H1 (cell line): ENCODE measurements around the gene BMF. TPM values are rescaled to one million over a fixed set of nuclear protein-coding genes. Genes with fewer than 3 reads are reported as not detected.

ENCODE experiments used
- CTCF ChIA-PET: fragments of 300-600 bp; sonication (Branson Sonifier 250); formaldehyde crosslinking; loops from one replicate; lab custom pipeline; 2021; ENCODE audit not compliant: partially characterized antibody; lab: Charles Lee
- POLR2A ChIA-PET: fragments of 300-600 bp; sonication (Branson Sonifier 250); formaldehyde crosslinking; loops from one replicate; lab custom pipeline; 2021; ENCODE audit warnings: inconsistent platforms; ENCODE audit not compliant: partially characterized antibody; lab: Charles Lee
- DNase-seq, 2 experiments: peaks; one replicate each; pipeline versions ENCODE4 v3.0.0 to v3.0.0-alpha.2; 2010 to 2022; ENCODE audit warnings: low spot score in 2 of 2, low read depth in 1 of 2, mixed read lengths in 1 of 2
- FAIRE-seq: peaks from 2 replicates; lab custom pipeline; 2011; peaks lifted over from hg19 to GRCh38; lab: Jason Lieb, UNC
- H2AFZ ChIP-seq: 2 replicates; pipeline ENCODE4 v1.8.1; 2012; ENCODE audit warnings: low read length, inconsistent platforms
- H2AK5ac ChIP-seq: 2 replicates; pipeline ENCODE4 v1.6.1; 2013; ENCODE audit warnings: low read depth, low read length
- H2BK120ac ChIP-seq: replicated peaks from 2 replicates; pipeline ENCODE3; 2013; ENCODE audit warnings: low read depth, low read length, inconsistent platforms
- H2BK12ac ChIP-seq: 2 replicates; pipeline ENCODE4 v1.6.1; 2013; ENCODE audit warnings: low read depth, low read length
- H2BK15ac ChIP-seq: 2 replicates; pipeline ENCODE4 v1.6.1; 2013; ENCODE audit warnings: low read length
- H2BK20ac ChIP-seq: 2 replicates; pipeline ENCODE4 v1.6.1; 2013; ENCODE audit warnings: low read length
- H2BK5ac ChIP-seq: 2 replicates; pipeline ENCODE4 v1.6.1; 2013; ENCODE audit warnings: low read depth, low read length
- H3K14ac ChIP-seq: 2 replicates; pipeline ENCODE4 v1.6.1; 2013; ENCODE audit warnings: inconsistent platforms; ENCODE audit not compliant: insufficient read length
- H3K18ac ChIP-seq: 2 replicates; pipeline ENCODE4 v1.6.1; 2013; ENCODE audit warnings: low read length; ENCODE audit errors: extremely low read depth
- H3K23ac ChIP-seq: 2 replicates; pipeline ENCODE4 v1.6.1; 2013; ENCODE audit warnings: inconsistent platforms; ENCODE audit not compliant: insufficient read length
- H3K23me2 ChIP-seq: 2 replicates; pipeline ENCODE4 v1.6.1; 2013; ENCODE audit warnings: low read depth, low read length
- H3K27ac ChIP-seq: 2 replicates; pipeline ENCODE4 v1.6.1; 2011; ENCODE audit warnings: low read depth, low read length, inconsistent platforms
- H3K27me3 ChIP-seq, 4 experiments: replicated peaks in 1 of 4; 1 replicate in 1 of 4; 2 replicates in 3 of 4; pipeline versions ENCODE4 v1.6.1 to v1.8.1; 2011 to 2013; ENCODE audit warnings: low read length in 3 of 4, mild to moderate bottlenecking in 3 of 4, inconsistent platforms in 2 of 4, mixed read lengths in 2 of 4, moderate library complexity in 1 of 4; ENCODE audit not compliant: control insufficient read depth in 3 of 4, insufficient read depth in 3 of 4; ENCODE audit errors: extremely low read depth in 1 of 4
- H3K36me3 ChIP-seq, 4 experiments: 2 replicates each; pipeline versions ENCODE4 v1.6.1 to v1.8.1; 2011 to 2013; ENCODE audit warnings: mild to moderate bottlenecking in 4 of 4, low read length in 3 of 4, moderate library complexity in 2 of 4, control low read depth in 1 of 4, inconsistent platforms in 1 of 4; ENCODE audit not compliant: insufficient read depth in 4 of 4, control insufficient read depth in 2 of 4
- H3K4ac ChIP-seq: replicated peaks from 2 replicates; pipeline ENCODE3; 2013; ENCODE audit warnings: low read length, low read depth, mixed read lengths, inconsistent platforms; ENCODE audit not compliant: insufficient read length
- H3K4me1 ChIP-seq, 4 experiments: replicated peaks in 1 of 4; 1 replicate in 1 of 4; 2 replicates in 3 of 4; pipeline versions ENCODE4 v1.6.1 to v1.8.1; 2011 to 2013; ENCODE audit warnings: low read length in 3 of 4, inconsistent platforms in 2 of 4, mixed read lengths in 1 of 4; ENCODE audit not compliant: insufficient read depth in 4 of 4, control insufficient read depth in 3 of 4
- H3K4me2 ChIP-seq, 2 experiments: 2 replicates each; pipeline versions ENCODE4 v1.6.1 to v1.8.1; 2011 to 2013; ENCODE audit warnings: low read depth in 2 of 2, low read length in 2 of 2, control low read depth in 1 of 2, inconsistent platforms in 1 of 2, mild to moderate bottlenecking in 1 of 2; ENCODE audit not compliant: insufficient read depth in 1 of 2
- H3K4me3 ChIP-seq, 4 experiments: fragments of 200-600, 300-600 bp in 1 of 4; sonication (generic), shearing (Covaris generic), sonication (Bioruptor Twin) in 1 of 4; 2 replicates each; pipeline versions ENCODE4 v1.5.1 to v1.8.1; 2011 to 2016; ENCODE audit warnings: low read length in 4 of 4, low read depth in 3 of 4, control low read depth in 2 of 4, inconsistent platforms in 2 of 4, mild to moderate bottlenecking in 2 of 4, mixed read lengths in 1 of 4, moderate library complexity in 1 of 4; ENCODE audit not compliant: insufficient read depth in 2 of 4; ENCODE audit errors: extremely low read depth in 1 of 4
- H3K56ac ChIP-seq: replicated peaks from 2 replicates; pipeline ENCODE3; 2013; ENCODE audit warnings: low read depth, mild to moderate bottlenecking, mixed read lengths, low read length, inconsistent platforms; ENCODE audit not compliant: insufficient read length
- H3K79me1 ChIP-seq: 2 replicates; pipeline ENCODE4 v1.6.1; 2013; ENCODE audit warnings: low read depth, low read length, control low read depth
- H3K79me2 ChIP-seq, 2 experiments: 2 replicates each; pipeline versions ENCODE4 v1.6.1 to v1.8.1; 2012 to 2013; ENCODE audit warnings: low read length in 2 of 2, mild to moderate bottlenecking in 2 of 2, inconsistent platforms in 1 of 2; ENCODE audit not compliant: insufficient read depth in 2 of 2, control insufficient read depth in 1 of 2
- H3K9ac ChIP-seq, 4 experiments: replicated peaks in 1 of 4; 1 replicate in 1 of 4; 2 replicates in 3 of 4; pipeline versions ENCODE4 v1.6.1 to v1.8.1; 2011 to 2013; ENCODE audit warnings: low read depth in 3 of 4, low read length in 3 of 4, control low read depth in 2 of 4, mild to moderate bottlenecking in 2 of 4, moderate library complexity in 2 of 4, inconsistent platforms in 1 of 4; ENCODE audit errors: extremely low read depth in 1 of 4
- H3K9me3 ChIP-seq, 2 experiments: 2 replicates each; pipeline versions ENCODE4 v1.6.1 to v1.8.1; 2012 to 2013; ENCODE audit warnings: mild to moderate bottlenecking in 2 of 2, moderate library complexity in 2 of 2, control low read depth in 1 of 2, inconsistent platforms in 1 of 2, low read depth in 1 of 2, low read length in 1 of 2, mixed read lengths in 1 of 2; ENCODE audit not compliant: insufficient read depth in 2 of 2
- H4K20me1 ChIP-seq, 2 experiments: replicated peaks in 1 of 2; 2 replicates each; pipeline versions ENCODE3 to v1.8.1; 2011 to 2013; ENCODE audit warnings: inconsistent platforms in 2 of 2, low read length in 2 of 2, mild to moderate bottlenecking in 1 of 2; ENCODE audit not compliant: insufficient read depth in 2 of 2, control insufficient read depth in 1 of 2
- H4K5ac ChIP-seq: 2 replicates; pipeline ENCODE4 v1.6.1; 2013; ENCODE audit warnings: low read length, low read depth, mixed read lengths, inconsistent platforms; ENCODE audit not compliant: insufficient read length
- H4K8ac ChIP-seq: 2 replicates; pipeline ENCODE4 v1.8.0; 2013; ENCODE audit warnings: mild to moderate bottlenecking, moderate library complexity, low read length, inconsistent platforms; ENCODE audit not compliant: insufficient read depth; ENCODE audit errors: extremely low read depth
- H4K91ac ChIP-seq: replicated peaks from 2 replicates; pipeline ENCODE3; 2013; ENCODE audit warnings: low read length, mixed read lengths, inconsistent platforms; ENCODE audit not compliant: insufficient read length
- PHF8 ChIP-seq: fragments of 200-600 bp; sonication (generic); conservative IDR thresholded peaks from 2 replicates; pipeline ENCODE4 v1.7.1; 2012; ENCODE audit warnings: low read depth, mild to moderate bottlenecking, inconsistent platforms, low read length, moderate library complexity
- SAP30 ChIP-seq: fragments of 300-600 bp; sonication (generic); IDR thresholded peaks from 2 replicates; pipeline ENCODE4 v1.7.1; 2012; ENCODE audit warnings: low read length, moderate library complexity, mild to moderate bottlenecking, inconsistent platforms; ENCODE audit not compliant: insufficient read depth, insufficient replicate concordance
- USF2 ChIP-seq: IDR thresholded peaks from 2 replicates; pipeline ENCODE4 v1.6.1; 2011; ENCODE audit warnings: low read length, improper control_type of control experiment
- WGBS, 2 experiments: shearing (Covaris generic) in 1 of 2; methylation state at CpG; one replicate each; pipeline versions ENCODE4 v1.1.6 to v1.1.7; 2013 to 2015; ENCODE audit warnings: low lambda C conversion rate in 2 of 2, mixed read lengths in 2 of 2, inconsistent platforms in 1 of 2, low coverage in 1 of 2, missing lambda C conversion rate in 1 of 2; ENCODE audit not compliant: insufficient replicate concordance in 2 of 2, insufficient coverage in 1 of 2, insufficient read length in 1 of 2; ENCODE audit errors: extremely low coverage in 1 of 2, missing lambda C conversion rate in 1 of 2; 5-methylcytosine and 5-hydroxymethylcytosine counted together
- polyA plus RNA-seq, 7 experiments: library from polyadenylated mRNA; depleted of rRNA in 3 of 7; stranded (reverse) in 5 of 7; unstranded in 2 of 7; fragments of >200 nt in 5 of 7; fragments of 200-250 nt in 2 of 7; gene quantifications; 1 replicate in 5 of 7; 2 replicates in 1 of 7; 4 replicates in 1 of 7; pipeline versions ENCODE4 v1.2.1 to v1.2.3, GENCODE V29; 2011 to 2013; ENCODE audit warnings: missing spikeins in 2 of 7, mixed read lengths in 2 of 7
- total RNA-seq: library from RNA; stranded (reverse); fragmentation: NEBNext Ultra II Directional; extraction: Animal tissue kit (Norgen Biotek cat#: 25700); gene quantifications from 2 replicates; pipeline ENCODE4 v1.2.1, GENCODE V29; 2021

BMF gene
- total and polyA plus RNA-seq, 2 of the 8 experiments (the other 6 are each of a cell fraction or from before 2014, with no cell fraction given), result 21.2 to 24.2 TPM

- H3K23ac ChIP-seq, result no peak overlapping the region
- H3K79me1 ChIP-seq, result no peaks in the 10 kb centered on the region
- H2AFZ ChIP-seq, result no peak overlapping the region; the same call in 1 of the 2 replicates
- H2BK15ac ChIP-seq, result no peak overlapping the region
- no peak overlapping the region for H2BK120ac ChIP-seq
- peak overlapping the region; percentile 71 to 92 (median 90) for H3K4me3 ChIP-seq
- no peak overlapping the region for H3K14ac ChIP-seq
- no peaks in the 10 kb centered on the region; a peak in 2 of 8 replicates for H3K36me3 ChIP-seq
- H3K4me2 ChIP-seq, result peak overlapping the region; percentile 90 to 96
- peaks cover 31 to 58% (median 43%) of the 10 kb centered on the region in 4 experiments for H3K4me1 ChIP-seq
- peaks cover 11% of the 10 kb centered on the region; the same call in 1 of the 2 replicates for H3K23me2 ChIP-seq
- TF ChIP-seq SAP30, result peak; percentile 77
- TF ChIP-seq USF2, result no peak
- TF ChIP-seq PHF8, result peak; percentile 36; the same call in 1 of the 2 replicates
- TF ChIP-seq, all 59 proteins: peak for 2
- H3K27me3 ChIP-seq, result no peaks in the 10 kb centered on the region
- DNase-seq (no peak), FAIRE-seq (no peak)
- H4K8ac ChIP-seq, result peak overlapping the region; percentile 42; the same call in 1 of the 2 replicates
- H4K20me1 ChIP-seq, result peaks cover 0 to 2% of the 10 kb centered on the region in 2 experiments
- CTCF ChIA-PET, result interaction anchor here (0.7 to 23.9 kb wide), 22 partner anchors 6 to 227 kb away, joined by 3 to 406 read pairs (median 8); partner anchors contain the start of genes BUB1B and SRP14
- no peak overlapping the region for H3K56ac ChIP-seq
- H2AK5ac ChIP-seq, result no peak overlapping the region
- 0 out of 2 replicates have a peak overlapping the region, but pooled peaks have one; percentile 16 for H2BK5ac ChIP-seq
- 3% methylated on average over 21 of the region's 47 CpGs; no CpG with 5 or more reads in 1 of the 2 experiments for WGBS, 2 experiments
- no peak overlapping the region for H2BK20ac ChIP-seq
- H4K91ac ChIP-seq, result no peak overlapping the region
- POLR2A ChIA-PET, result interaction anchor here (0.8 to 10.0 kb wide), 14 partner anchors 9 to 166 kb away, joined by 3 to 143 read pairs (median 7); partner anchors contain the start of genes BUB1B and SRP14
- no peak overlapping the region for H2BK12ac ChIP-seq
- H3K79me2 ChIP-seq, result no peaks in the 10 kb centered on the region
- peak overlapping the region; percentile 56 to 77 (median 60) for H3K9ac ChIP-seq
- peak overlapping the region; percentile 72; the same call in 1 of the 2 replicates for H3K18ac ChIP-seq
- no peak overlapping the region for H3K4ac ChIP-seq
- no peak overlapping the region for H3K27ac ChIP-seq
- no peaks in the 10 kb centered on the region for H3K9me3 ChIP-seq
- H4K5ac ChIP-seq, result peak overlapping the region; percentile 8
Measured at GRCh38 chr15:40108061-40108854, 421 bp downstream of the BMF start.
